TTC549 (cell line): Measurements from ENCODE around the gene ATL3.
"Not testable (repeated sequence)": the region's sequence is repeated elsewhere in the genome, so short reads cannot be mapped to it uniquely, and the experiment has no call there.

Experiments used
- FAIRE-seq: peaks from 2 replicates; lab custom pipeline; 2012; peaks lifted over from hg19 to GRCh38; lab: Jason Lieb, UNC

Gene ATL3

DNA sequence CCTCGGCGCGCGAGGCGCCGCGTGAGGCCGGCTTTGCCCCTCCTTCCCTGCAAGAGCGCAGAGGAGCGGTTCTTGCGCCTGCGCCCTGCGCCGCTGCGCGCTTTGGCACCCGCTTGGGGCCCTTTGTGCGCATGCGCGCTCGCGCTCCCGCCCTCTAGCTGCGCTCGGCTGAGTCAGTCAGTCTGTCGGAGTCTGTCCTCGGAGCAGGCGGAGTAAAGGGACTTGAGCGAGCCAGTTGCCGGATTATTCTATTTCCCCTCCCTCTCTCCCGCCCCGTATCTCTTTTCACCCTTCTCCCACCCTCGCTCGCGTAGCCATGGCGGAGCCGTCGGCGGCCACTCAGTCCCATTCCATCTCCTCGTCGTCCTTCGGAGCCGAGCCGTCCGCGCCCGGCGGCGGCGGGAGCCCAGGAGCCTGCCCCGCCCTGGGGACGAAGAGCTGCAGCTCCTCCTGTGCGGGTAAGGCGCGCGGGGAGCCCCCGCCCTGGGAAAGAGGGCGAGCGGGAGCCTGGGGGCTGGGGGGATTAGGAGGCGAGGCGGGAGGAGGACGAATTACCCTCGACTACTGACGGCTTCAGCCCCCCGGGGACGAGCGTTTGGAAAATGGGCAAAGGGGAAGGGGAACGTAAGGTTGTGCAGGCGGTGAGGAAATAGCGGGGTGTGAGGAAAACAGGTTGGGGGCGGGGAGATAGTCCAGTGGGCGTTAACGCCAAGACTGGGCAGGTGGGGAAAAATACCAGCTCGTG lies 10.3 kb upstream of the ATL3 start, which contains the start of gene RTN3:
Gene RTN3, plus strand, starts transcription at position 180 of the 745 bp plus-strand sequence. Its CDS starts 137 bp downstream, at position 317.
- FAIRE-seq, result peak; percentile 58

DNA sequence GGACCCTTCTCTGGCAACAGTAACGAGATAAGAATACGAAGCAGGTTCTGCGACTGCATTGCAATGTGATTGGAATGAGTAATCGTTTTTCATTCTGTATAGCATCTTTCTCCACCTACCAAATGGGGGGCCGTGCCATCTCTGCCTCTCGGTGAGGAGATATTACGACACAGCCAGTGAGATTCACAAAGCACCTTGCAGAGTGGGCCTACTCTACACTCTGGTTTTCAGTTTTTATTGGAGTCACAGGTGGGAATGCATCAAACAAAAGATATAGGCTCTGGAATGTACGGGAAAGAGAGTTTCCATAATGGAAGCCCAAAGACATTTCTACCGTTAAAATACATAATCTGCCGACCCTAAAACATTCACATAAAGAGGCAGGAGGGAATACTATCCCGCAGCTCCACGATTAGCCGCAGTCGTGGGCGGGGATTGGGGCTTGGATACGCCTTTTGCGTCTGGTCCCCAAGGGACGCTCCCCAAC lies 9.7 kb upstream of the ATL3 start:
- no peak for FAIRE-seq

DNA sequence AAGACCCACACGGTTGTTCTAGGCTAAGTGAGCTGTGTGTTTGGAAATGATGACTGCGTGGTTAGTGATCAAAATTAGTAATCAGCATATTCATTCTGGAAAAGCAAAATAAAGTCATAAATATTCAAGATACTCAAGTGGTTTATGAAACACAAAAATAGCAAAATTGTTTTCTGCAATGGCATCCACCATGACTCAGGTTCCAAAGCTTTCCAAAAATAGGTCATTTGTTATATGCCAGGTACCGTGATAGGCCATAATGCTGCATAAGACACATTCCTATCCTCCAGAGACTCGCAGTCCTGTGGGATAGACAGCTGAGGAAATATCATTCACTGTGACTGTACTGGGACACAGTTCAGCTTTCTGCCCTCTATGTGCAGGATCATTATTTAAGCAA lies 2.4 kb upstream of the ATL3 start:
- no peak for FAIRE-seq

DNA sequence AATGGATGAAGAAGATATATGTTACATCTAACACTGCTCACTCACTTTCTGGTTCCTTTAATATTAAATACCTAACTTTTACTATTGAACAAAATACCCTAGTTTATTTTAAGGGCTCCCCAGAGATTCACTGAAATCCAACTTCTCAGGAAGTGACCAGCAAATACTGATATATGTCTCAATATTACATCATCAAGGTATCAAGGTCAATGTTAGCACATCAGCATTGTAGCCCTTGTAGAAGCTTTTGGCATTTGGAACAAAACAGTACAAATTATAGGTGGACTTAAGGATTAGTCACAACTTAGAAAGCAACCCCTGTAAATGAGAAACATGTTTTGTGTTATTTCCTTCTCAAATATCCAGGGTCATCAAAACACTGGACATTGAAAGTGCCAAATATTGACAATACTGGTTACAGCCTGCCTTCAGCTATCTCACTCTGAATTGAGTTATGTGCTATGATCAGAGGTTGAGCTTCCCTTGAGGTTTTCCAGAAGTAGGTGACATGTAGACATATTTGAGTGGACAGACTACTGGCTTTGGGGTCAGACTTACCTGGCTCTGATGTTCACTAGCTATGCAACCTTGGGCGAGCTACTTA lies 1.9 kb upstream of the ATL3 start:
- FAIRE-seq, result no peak

DNA sequence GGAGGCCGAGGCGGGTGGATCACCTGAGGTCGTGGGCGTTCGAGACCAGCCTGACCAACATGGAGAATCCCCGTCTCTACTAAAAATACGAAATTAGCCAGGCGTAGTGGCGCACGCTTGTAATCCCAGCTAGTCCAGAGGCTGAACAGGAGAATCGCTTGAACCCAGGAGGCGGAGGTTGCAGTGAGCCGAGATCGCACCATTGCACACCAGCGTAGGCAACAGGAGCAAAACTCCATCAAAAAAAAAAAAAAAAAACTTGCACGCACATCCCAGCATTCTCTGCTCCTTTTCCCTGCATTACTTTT lies 934 bp upstream of the ATL3 start:
- FAIRE-seq, result no peak

DNA sequence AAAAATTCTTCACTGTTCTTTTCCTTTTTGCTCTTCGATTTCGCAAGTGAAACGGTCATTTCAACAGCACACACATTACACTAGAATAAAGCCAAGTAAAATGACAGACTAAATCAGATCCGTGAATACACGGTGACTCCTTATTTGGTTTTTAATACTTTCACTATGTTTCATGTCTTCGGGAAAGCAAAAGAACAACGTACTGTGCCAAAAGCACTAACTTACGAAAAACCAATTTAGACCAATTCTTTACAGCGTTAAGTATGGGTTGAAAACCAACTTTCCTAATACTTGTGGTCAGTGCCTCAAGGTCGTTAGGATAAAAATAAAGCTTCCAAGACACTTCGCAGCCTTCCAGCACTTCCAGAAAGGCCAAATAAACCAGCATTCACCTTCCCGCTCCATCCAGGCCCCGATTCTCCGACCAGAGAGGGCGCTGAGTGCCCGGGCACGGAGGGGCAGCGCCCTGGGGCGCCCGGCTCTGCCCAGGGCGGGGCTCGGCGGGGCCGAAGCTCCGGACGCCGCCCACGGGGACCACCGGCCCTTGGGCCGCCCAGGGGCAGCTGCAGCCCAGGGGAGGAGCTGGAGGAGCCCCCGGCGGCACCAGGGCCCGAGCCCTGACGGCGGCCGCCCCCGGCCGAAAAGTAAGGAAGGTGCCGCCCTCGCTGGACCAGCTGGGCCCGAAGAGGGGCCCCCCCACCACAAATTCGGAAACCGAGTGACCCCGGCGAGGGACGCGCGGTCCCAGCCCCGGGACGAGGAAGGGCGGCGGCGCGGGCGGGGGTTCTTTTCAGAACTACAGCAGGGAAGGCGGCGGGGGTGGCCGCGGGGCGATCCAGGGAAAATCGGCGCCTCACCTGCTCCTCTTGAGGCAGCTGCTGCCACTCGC lies 499 bp downstream of the ATL3 start:
- FAIRE-seq, result no peak

DNA sequence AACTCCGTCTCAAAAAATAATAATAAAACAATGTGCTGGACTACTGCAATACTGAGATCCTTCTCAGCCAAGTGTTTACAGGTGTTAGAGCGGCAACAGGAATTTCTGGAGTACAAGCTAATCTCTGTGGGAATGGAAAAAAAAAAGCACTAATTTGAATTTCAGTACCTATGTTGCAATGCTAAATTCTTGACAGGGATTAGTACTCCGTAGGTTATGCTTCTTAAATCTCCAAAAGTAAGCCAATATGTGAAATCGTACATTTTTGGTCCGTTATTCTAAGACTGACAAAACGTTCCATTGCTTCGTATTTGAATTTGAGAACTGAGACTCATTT lies 1.1 kb downstream of the ATL3 start:
- no peak for FAIRE-seq

DNA sequence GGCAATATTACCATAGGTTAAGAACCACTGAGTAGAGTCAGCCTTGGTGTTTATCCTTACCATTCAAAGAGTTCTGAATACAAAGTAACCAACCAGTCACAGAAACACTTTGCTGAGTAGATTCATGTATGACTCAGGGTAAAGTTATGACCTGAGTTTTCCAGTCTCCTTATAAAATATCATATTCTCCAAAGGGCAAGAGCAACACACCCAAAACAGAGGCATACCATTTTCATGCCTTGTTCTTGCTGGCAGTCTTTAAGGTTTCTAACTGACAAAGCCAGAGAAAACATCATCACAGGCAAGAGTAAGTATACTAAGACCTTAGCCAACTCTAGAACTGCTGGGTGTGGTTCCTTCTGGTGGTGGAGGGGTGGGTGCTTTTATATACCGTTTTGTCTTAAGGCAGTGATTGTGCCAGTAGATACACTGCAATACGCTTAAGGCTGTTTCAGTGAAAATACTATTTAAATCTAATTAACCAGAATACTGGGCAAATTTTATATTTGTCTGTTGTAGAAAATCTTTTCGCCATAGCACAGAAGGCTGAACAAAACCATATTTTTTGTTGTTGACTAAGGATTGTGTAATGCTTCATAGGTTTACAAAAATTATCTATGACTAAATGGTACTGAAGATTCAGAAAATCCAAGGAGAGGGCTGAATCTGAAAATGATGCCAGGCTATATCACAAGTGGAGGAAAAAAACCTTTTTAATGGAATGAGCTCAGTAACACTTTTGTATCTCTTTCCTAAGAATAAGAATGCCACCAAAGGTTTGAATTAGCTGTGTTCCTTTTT lies 3.0 kb downstream of the ATL3 start:
- no peak for FAIRE-seq

DNA sequence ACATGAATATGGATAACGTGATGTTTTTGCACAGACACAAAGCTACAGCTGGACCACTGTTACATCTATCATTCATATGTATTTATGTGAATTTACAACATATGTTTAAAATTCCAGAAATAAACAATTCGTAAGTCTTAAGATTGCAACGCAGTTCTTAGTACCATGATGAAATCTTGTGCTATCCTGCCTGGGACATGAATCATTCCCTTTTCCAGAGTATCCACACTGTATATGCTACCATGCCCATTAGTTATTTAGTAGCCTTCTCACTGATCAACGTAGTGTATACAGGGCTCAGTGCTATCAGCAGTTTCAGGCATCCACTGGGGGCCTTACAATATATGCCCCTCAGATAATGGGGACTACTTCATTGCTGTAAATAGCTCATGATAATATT lies 4.3 kb downstream of the ATL3 start:
- no peak for FAIRE-seq

DNA sequence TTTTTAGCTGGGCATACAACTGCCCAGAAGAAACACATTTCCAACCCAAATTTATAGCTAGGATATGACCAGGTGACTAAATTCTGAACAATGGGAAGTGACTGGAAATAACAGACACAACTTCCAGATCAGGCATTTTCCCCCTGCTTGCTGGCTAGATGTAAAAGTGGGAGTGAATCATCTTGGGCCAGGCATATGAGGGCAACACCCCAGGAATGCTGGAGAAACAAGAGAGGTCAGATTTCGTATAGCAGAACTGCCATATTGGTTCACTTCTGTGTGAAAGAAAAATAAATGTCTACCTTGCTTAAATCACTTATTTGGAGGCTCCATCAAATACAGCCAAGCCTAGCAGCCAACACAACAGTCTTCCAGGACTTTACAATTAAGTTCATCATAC lies 7.4 kb downstream of the ATL3 start:
- no peak for FAIRE-seq

DNA sequence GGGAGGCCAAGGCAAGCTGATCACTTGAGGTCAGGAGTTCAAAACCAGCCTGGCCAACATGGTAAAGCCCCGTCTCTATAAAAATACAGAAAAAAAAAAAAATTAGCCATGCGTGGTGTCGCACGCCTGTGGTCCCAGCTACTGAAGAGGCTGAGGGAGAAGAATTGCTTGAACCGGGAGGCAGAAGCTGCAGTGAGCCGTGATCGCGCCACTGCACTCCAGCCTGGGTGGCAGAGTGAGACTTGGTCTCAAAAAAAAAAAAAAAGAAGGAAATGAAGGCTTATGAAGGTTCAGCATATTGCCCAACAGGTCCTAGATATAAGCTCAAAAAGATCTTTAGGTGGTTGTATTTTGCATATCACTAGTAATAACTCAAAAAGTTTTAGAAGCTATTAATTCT lies 10.2 kb downstream of the ATL3 start:
- no peak for FAIRE-seq

DNA sequence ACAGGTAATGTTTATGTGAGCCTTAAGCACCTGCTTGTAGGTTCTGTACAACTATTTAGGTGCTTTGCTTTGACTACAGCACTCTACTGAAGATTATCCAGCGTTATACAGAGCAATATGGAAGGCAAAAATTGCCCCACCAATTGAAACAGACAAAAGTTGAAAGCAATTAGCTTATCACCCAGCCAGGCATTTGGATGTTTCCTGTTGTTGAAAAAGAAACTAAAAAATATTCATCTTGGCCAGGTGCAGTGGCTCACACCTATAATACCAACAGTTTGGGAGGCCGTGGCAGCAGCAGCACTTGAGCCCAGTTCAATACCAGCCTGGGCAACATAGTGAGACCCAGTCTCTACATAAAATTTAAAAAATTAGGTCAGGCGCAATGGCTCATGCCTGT lies 18.5 kb downstream of the ATL3 start:
- FAIRE-seq, result no peak

DNA sequence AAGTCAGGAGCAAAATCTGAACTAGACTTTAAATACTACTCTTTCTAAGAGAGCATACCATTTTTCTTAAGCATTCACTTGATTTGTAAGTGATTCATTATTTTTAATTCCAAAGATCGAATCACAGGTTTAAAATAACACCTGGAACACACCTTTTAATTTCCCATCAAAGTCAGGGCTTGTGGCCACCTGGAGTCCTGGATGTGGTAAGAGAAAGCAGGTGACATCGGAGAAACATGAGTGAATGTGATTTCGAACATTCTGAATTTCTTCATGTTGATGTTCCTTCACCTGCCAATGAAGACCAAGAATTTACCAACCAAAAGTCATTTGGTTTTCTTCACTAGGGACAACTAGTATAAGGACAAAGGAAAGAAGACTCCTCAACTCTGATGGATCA lies 28.0 kb downstream of the ATL3 start:
- no peak for FAIRE-seq

DNA sequence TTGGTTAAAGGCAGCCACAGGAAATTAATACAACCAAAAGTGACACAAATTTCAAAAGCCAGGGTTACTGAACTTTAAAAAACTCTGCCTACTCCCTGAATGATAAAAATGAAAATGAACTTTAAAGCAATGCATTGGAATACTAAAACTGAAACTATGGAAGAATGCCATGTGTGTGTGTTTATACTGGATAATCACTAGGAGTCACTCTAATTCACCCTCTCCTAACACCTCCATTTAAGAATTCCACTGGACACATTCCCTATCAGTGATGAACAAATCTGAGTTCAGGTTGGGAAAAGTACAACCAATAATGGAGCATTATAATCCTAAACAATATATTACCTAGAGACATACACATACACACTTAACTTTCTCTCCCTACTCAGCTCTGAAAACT lies 29.4 kb downstream of the ATL3 start:
- FAIRE-seq, result no peak

DNA sequence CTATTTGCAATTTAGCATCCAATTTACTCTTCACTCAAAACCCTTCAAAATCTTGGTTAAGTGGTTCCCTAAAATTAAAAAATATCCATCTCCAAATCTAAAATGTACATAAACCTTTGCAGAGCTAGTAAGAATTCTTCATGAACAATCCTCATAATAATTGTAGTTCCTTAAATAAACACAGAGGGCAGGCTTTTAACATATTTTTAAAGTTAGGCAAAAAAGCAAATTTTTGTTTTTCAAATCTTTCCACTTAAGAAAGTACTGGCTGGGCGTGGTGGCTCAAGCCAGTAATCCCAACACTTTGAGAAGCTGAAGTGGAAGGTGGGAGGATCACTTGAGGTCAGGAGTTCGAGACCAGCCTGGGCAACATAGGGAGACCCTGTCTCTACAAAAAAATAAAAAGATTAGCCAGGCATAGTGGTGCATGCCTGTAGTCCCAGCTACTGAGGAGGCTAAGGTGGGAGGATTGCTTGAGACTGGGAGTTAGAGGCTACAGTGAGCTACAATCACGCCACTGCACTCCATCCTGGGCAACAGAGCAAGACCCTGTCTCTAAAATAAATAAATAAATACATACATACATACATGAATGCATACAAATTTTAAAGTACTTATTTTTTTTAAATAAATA lies 31.9 kb downstream of the ATL3 start:
- peak; percentile 41 for FAIRE-seq

DNA sequence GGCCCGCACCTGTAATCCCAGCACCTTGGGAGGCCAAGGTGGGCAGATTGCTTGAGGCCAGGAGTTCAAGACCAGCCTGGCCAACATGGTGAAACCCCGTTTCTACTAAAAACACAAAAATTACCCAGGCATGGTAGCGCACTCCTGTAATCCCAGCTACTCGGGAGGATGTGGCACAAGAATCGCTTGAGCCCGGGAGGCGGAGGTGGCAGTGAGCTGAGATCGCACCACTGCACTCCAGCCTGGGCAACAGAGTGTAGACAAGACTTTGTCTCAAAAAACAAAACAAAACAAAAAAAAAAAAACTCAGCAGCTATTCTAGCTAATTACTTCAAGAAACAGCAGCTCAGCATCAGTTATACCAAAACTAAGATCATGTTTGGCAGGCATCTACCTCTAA lies 32.7 kb downstream of the ATL3 start:
- FAIRE-seq, result not testable (repeated sequence)

DNA sequence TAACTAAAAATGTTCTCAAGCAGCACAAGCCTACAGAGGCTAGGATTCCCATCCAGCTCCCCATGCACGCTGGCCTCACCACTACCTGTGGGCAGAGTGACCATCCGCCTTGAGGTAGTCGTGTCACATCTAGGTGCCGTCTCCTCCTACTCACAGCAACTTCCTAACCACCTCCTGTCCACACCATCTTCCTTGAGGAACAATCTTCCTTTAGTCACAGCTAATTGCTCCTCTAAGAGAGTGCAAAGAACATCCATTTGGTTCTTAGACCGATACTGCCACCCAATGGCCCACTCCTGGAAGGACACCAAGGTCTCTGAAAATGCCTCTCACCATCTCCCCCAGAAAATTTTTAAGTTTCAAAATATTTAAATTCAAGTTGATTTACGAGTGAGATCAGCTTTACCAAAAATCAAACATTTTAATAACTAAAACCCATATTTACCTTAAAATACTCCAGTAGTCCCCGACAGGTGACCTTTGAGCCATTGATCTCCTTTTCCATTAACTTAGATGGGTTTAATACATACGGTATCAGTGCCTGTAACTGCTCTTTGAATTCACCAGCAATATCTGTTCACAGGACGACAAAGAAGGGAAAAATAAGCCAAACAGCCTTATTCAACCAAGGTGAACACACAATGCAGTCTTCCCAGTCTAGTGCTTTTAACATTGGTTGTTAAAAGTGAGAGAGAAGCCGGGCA lies 35.3 kb downstream of the ATL3 start:
- FAIRE-seq, result peak; percentile 54

DNA sequence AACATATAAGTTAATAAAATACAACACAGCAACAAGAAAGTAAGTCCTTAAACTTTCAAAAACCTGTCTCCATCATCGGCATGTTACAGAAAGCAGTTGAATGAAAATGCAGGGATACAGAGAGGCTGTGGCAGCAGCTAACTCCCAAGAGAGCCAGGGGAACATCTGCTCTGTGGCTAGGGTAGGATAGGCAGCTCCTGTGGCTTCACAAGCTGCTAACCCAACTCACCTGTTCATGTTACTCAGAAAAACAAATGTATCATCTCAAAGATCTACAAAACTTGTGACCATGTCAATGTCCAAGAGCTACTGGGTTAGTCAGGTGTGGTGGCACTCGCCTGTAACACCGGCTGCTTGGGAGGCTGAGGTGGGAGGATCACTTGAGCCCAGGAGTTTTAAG lies 41.8 kb downstream of the ATL3 start:
- no peak for FAIRE-seq

DNA sequence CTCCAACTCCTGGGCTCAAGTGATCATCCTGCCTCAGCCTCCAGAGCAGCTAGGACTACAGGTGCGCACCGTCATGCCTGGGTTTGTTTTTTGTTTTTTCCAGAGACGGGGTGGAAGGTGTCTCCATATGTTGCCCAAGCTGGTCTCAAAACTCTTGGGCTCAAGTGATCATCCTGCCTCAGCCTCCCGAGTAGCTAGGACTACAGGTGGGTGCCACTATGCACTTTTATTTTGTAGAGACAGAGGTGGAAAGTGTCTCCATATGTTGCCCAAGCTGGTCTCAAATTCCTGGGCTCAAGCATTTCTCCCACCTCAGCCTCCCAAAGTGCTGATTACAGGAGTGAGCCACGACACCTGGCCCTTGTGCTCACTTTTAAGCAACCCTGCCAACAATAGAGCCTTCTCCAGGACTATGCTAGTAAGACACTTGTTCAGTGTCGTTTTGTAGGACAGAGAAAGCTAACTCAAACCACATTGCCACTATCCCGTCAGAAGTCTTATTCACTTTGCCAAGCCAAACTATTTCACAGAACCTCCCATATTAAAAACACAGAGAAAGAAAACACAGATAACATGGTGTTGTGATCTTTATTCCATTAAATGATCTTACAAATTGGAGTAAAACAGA lies 47.5 kb downstream of the ATL3 start:
- FAIRE-seq, result no peak

DNA sequence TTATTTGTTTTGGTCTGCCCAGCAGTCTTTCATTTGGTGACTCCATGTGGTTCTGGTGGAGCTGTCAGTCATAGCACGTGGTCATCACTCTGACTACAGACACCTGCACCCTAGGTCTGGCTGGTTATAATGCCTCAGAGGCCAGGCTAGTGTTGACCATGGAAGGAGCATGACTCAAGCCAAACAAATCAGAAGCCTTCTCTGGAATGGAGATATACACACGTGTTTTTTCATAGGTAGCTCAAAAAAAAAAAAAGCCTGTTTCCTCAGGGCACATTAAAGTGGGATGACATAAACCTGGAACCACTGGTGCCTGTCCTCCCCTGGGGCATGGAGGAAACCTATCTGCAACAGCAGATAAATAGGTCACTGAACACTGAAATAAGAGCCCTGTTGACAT lies 48.9 kb downstream of the ATL3 start:
- no peak for FAIRE-seq

DNA sequence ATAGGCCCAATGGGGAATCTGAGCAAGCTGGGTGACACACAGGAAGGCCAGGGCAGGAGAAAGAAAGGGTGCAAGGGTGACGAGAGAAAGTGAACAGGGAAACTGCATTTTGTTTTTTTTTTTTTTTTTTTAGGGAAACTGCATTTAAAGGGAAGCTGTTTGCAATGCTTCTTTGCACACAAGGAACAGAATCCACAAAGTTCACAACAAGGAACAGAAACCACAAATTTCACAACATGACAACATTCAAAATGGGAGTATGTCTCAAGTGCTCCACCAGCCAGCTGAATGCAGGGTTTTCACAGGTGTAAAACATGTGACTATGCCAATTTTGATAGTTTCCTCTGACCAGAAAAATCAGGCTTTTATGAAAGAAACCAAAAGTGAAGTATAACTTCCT lies 50.1 kb downstream of the ATL3 start:
- no peak for FAIRE-seq
